K562 (cell line): ENCODE measurements around the gene SCYGR2.

ENCODE experiments used
- CBX2 ChIP-seq: fragments of 200-600 bp; sonication (generic); IDR thresholded peaks from one replicate; pipeline ENCODE4 v1.6.1; 2012; ENCODE audit warnings: mild to moderate bottlenecking, low read length, inconsistent platforms; ENCODE audit not compliant: insufficient read depth, poor library complexity, severe bottlenecking
- CC2D1A ChIP-seq: fragments of 450-650 bp; IDR thresholded peaks from 2 replicates; pipeline ENCODE4 v1.6.1; 2017; ENCODE audit warnings: mild to moderate bottlenecking
- CREB1 ChIP-seq, 2 experiments: sonication (generic) in 1 of 2; formaldehyde crosslinking in 1 of 2; IDR thresholded peaks; 2 replicates each; pipeline versions ENCODE4 v1.6.1 to v1.8.0; 2012 to 2022; ENCODE audit warnings: inconsistent platforms in 1 of 2, mild to moderate bottlenecking in 1 of 2, missing genetic modification reagents in 1 of 2, moderate library complexity in 1 of 2
- CTCF ChIP-seq, 3 experiments: IDR thresholded peaks in 2 of 3; conservative IDR thresholded peaks in 1 of 3; 2 replicates each; pipeline ENCODE4 v1.5.1; 2011 to 2012; ENCODE audit warnings: low read length in 3 of 3, mild to moderate bottlenecking in 3 of 3, control low read depth in 2 of 3, improper control_type of control experiment in 1 of 3, inconsistent platforms in 1 of 3, low read depth in 1 of 3, mixed read lengths in 1 of 3, moderate library complexity in 1 of 3; ENCODE audit not compliant: insufficient read depth in 2 of 3
- E2F6 ChIP-seq, 2 experiments: IDR thresholded peaks; 2 replicates each; pipeline ENCODE4 v1.6.1; 2011; ENCODE audit warnings: borderline replicate concordance in 1 of 2, control low read depth in 1 of 2, low read depth in 1 of 2, low read length in 1 of 2, mild to moderate bottlenecking in 1 of 2, mixed read lengths in 1 of 2, moderate library complexity in 1 of 2; ENCODE audit not compliant: insufficient read depth in 1 of 2, insufficient read length in 1 of 2, poor library complexity in 1 of 2, severe bottlenecking in 1 of 2; ENCODE audit errors: extremely low read depth in 1 of 2
- KLF6 ChIP-seq: fragments of 250-450 bp; sonication (Bioruptor Pico); IDR thresholded peaks from 2 replicates; pipeline ENCODE4 v1.4.0; 2020; ENCODE audit warnings: mild to moderate bottlenecking, moderate library complexity, borderline replicate concordance
- MAFF ChIP-seq: IDR thresholded peaks from 2 replicates; pipeline ENCODE4 v1.6.1; 2012; ENCODE audit warnings: low read length, improper control_type of control experiment
- NFYB ChIP-seq: IDR thresholded peaks from 2 replicates; pipeline ENCODE4 v1.6.1; 2011; ENCODE audit warnings: mild to moderate bottlenecking, moderate library complexity; ENCODE audit not compliant: insufficient read length; ENCODE audit errors: extremely low read depth
- PHF8 ChIP-seq: fragments of 200-600 bp; sonication (generic); IDR thresholded peaks from 2 replicates; pipeline ENCODE4 v1.6.1; 2012; ENCODE audit warnings: mixed run types, mild to moderate bottlenecking, inconsistent platforms, low read length, moderate library complexity, borderline replicate concordance
- POLR2A ChIP-seq: fragments of 450-650 bp; conservative IDR thresholded peaks from 2 replicates; pipeline ENCODE4 v1.6.1; 2016
- RCOR1 ChIP-seq, 2 experiments: IDR thresholded peaks; 2 replicates each; pipeline ENCODE4 v1.6.1; 2012; ENCODE audit warnings: low read depth in 2 of 2, low read length in 2 of 2, borderline replicate concordance in 1 of 2, improper control_type of control experiment in 1 of 2
- RNF2 ChIP-seq: sonication (generic); IDR thresholded peaks from 2 replicates; pipeline ENCODE4 v1.6.1; 2016
- ZNF512 ChIP-seq: IDR thresholded peaks from 2 replicates; pipeline ENCODE4 v1.6.1; 2016; ENCODE audit warnings: missing genetic modification characterization, missing compliant biosample characterization

GRCh38 chr2:227634201-227634600 lies 35.5 kb downstream of the SCYGR2 start:
- TF ChIP-seq CC2D1A (no peak), CTCF (IDR thresholded peaks at IDR 0.05 in 2 of 3, conservative IDR thresholded peaks at IDR 0.05 in 1 of 3; ENCODE audit: insufficient read depth in 2 of 3, low read depth in 1 of 3, low read length in 3 of 3) (no peak), RCOR1 (IDR thresholded peaks at IDR 0.05; ENCODE audit: borderline replicate concordance in 1 of 2, low read depth in 2 of 2, low read length in 2 of 2) (no peak), RNF2 (no peak), NFYB (no peak), MAFF (no peak), CBX2 (no peak), POLR2A (no peak), PHF8 (no peak), CREB1 (IDR thresholded peaks at IDR 0.05) (no peak), CREB1 (CRISPR knock-in tag; IDR thresholded peaks at IDR 0.05) (no peak), E2F6 (IDR thresholded peaks at IDR 0.05; ENCODE audit: borderline replicate concordance in 1 of 2, extremely low read depth in 1 of 2, insufficient read depth in 1 of 2, insufficient read length in 1 of 2, low read depth in 1 of 2, low read length in 1 of 2, poor library complexity in 1 of 2, severe bottlenecking in 1 of 2) (no peak), KLF6 (no peak), ZNF512 (tag) (no peak)
